GM18499 (cell line): ENCODE measurements around the gene IFNL4.
"Not testable (repeated sequence)": the region's sequence is repeated elsewhere in the genome, so short reads cannot be mapped to it uniquely, and the experiment has no call there.

ENCODE experiments used
- ATAC-seq: cut with Tn5 transposase; IDR thresholded peaks from one replicate; pipeline ENCODE4 v1.9.1; 2021; ENCODE audit warnings: moderate number of reproducible peaks; ENCODE audit not compliant: insufficient read depth, unreplicated experiment

The IFNL4 gene

DNA sequence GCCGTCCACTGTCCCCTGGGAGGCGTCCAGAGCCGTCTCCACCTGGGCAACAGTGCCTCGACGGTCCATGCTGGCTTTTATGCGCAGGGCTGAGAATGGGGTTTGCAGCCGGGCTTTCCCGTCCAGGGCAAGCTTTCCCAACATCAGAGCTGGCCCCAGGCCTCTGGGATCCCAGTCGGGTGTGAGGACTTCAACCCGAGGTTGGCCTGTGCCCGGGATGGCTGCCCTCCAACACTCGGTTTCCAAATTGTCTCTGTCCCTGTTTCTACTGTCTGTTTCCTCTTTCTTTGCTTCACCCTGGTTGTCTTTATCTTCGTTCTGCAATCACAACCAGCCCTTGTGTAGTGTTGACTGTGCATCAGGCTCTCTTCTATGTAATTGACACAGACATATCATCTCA, at the start of gene IFNL4:
TSS of gene IFNL4 (minus strand) at position 51 of the 400 bp plus-strand sequence.
- ATAC-seq: no peak

DNA sequence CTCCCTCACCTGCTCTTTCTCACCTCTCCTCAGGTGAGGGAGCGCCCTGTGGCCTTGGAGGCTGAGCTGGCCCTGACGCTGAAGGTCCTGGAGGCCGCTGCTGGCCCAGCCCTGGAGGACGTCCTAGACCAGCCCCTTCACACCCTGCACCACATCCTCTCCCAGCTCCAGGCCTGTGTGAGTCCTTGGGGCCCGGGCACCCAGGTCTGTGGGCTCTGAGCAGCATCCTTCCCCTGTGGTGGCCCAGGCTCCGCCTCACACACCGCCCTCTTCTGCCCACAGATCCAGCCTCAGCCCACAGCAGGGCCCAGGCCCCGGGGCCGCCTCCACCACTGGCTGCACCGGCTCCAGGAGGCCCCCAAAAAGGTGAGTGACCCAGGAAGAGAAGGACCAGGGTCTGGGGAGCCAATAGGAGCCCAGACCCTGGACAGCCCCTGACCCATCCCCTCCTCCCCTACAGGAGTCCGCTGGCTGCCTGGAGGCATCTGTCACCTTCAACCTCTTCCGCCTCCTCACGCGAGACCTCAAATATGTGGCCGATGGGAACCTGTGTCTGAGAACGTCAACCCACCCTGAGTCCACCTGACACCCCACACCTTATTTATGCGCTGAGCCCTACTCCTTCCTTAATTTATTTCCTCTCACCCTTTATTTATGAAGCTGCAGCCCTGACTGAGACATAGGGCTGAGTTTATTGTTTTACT, 49.4 kb upstream of the IFNL4 start:
- ATAC-seq: no peak

DNA sequence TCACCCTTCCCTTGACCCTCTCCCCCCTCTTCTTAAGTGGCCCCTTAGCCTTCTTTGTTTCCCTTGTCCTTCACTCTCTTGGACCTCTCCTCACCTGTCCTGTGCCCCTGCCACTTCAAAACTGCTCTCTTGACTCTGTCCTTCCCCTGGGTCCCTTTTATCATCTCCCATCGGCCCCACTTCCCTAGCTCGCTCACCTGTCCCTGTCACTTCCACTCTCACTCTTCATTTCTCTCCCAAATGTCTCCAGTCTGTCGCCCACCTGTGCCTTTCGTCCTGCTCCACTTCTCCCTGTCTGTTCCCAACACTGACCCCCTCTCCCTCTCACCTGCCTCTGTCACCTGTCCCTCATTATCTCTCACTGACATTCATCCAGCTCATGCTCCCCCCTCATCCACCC, 48.2 kb upstream of the IFNL4 start:
- ATAC-seq: no peak

DNA sequence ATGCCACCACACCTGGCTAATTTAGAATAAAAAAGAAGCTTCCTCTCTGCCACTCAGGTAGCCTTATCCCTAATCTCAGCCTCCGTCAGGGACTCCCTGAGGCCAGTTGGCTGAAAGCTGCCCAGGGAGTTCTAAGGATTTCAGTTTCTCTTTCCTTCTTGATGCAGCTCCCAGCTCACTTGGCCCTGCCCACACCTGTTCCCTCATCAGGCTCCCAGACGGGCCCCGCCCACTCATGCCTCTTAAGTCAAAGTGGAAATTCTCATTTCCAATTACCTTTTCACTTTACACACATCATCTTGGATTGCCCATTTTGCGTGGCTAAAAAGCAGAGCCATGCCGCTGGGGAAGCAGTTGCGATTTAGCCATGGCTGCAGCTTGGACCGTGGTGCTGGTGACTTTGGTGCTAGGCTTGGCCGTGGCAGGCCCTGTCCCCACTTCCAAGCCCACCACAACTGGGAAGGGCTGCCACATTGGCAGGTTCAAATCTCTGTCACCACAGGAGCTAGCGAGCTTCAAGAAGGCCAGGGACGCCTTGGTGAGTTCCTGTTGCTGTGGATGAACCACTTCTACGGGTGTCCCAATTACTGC, 47.5 kb upstream of the IFNL4 start, which contains the start of gene IFNL1:
TSS of gene IFNL1 (plus strand) at position 353 of the 591 bp plus-strand sequence. CDS start at position 368, 15 bp downstream.
- ATAC-seq: no peak

DNA sequence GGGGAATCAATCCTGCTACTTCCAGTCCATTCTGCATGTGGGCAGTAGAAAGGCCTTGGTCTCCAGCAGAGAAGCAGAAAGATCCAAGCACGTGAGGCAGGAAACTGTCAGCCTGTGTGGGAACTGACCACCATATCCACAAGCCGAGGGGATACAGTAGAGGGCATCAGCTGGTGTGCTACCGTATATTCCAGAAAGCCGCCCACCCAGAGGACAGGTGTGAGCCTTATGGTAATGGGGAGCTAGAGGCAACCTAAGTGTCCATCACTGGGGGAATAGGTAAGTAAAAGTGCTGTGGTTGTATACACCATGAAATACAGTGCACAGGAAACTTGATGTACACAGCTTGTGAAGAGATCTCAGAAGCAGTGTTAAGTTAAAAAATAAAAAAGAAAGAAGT, 44.7 kb upstream of the IFNL4 start:
- ATAC-seq: no peak

DNA sequence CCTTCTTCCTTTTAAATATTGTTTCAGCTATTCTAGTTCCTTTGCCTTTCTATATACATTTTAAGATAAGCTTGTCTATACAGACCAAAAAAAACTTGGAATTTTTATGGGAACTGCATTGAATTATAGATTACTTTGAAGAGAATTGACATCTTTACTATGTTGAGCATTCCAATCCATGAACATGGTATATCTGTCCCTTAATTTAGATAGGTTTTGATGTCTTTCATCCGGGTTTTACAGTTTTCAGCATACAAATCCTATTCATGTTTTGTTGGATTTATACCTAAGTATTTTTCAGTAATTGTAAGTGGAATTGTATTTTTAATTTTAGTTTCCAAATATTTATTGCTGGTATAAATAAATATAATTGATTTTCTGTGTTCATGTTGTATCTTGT, 35.4 kb upstream of the IFNL4 start:
- no peak for ATAC-seq

DNA sequence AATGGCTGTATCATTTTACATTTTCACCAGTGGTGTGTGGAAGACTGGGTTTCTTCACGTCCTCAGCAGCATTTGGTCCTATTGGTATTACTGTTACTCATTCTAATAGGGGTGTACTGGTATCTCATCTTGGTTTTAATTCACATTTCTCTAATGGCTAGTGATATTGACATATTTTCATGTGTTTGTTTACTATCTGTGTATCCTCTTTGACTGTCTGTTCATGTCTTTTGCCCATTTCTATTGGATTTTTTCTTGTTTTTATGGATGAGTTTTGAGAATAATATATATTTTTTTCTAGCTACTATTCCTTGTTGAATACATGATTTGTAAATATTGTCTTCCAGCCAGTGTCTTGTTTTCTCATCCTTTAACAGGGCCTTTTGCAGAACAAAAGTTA, 33.4 kb upstream of the IFNL4 start:
- no peak for ATAC-seq

DNA sequence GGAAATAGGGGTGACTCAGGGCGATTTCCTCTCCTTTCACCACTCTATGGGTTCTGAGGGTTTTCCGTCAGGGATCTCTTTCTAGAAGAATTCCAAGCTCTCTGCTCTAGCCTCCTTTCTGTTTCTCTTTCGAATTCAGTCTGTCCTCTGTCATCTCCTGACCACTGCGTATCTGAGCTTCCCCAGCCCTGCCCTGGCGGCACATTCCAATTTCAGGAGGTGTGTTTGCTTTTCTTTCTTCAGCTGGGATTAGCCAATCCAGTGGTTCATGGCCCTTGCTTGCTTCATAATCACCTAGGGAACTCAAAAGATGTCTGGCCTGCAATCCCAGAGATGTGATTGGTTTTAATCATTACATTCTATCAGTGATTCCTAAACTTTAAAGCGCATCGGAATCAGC, 28.9 kb upstream of the IFNL4 start:
- no peak for ATAC-seq

DNA sequence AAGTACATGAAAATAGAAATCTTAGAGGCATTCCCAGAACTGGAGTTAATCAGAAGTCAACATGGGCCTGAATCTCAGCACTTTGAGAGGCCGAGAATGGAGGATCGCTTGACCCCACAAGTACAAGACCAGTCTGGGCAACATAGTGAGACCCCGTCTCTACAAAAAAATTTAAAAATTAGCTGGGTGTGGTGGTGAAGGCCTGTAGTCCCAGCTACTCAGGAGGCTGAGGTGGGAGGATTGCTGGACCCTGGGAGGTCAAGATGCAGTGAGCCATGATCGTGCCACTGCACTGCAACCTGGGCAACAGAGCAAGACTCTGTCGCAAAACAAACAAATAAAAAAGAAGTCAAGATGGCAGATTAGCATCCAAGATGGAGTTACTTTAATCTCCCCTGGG, 28.1 kb upstream of the IFNL4 start:
- ATAC-seq: no peak

DNA sequence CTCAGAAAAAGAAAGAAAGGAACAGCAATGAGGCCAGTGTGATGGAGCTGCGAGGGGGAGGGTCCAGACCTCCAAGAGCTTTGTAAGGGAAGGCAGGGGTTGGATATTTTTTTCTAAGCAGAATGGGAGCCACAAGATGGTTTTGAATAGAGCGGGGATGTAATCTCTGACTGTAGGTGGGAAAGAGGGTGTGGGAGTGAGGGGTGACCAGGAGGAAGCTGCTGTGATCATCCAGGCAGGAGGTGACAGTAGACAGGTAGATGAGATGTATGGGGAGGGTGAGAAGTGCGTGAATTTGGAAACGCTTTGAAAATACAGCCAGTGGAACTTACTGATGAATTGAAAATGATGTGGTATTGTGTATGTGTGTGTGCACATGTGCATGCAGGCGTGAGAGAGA, 26.9 kb upstream of the IFNL4 start:
- no peak for ATAC-seq

DNA sequence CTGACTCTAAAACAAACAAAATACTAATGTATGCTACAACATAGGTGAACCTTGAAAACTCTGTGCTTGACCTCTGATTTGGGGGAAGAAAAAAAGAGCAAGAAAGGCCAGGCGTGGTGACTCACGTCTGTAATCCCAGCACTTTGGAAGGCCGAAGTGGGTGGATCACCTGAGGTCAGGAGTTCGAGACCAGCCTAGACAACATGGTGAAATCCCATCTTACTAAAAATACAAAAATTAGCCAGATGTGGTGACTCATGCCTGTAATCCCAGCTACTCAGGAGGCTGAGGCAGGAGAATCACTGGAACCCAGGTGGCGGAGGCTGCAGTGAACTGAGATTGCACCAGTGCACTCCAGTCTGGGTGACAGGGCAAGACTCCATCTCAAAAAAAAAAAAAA, 25.2 kb upstream of the IFNL4 start:
- not testable (repeated sequence) for ATAC-seq

DNA sequence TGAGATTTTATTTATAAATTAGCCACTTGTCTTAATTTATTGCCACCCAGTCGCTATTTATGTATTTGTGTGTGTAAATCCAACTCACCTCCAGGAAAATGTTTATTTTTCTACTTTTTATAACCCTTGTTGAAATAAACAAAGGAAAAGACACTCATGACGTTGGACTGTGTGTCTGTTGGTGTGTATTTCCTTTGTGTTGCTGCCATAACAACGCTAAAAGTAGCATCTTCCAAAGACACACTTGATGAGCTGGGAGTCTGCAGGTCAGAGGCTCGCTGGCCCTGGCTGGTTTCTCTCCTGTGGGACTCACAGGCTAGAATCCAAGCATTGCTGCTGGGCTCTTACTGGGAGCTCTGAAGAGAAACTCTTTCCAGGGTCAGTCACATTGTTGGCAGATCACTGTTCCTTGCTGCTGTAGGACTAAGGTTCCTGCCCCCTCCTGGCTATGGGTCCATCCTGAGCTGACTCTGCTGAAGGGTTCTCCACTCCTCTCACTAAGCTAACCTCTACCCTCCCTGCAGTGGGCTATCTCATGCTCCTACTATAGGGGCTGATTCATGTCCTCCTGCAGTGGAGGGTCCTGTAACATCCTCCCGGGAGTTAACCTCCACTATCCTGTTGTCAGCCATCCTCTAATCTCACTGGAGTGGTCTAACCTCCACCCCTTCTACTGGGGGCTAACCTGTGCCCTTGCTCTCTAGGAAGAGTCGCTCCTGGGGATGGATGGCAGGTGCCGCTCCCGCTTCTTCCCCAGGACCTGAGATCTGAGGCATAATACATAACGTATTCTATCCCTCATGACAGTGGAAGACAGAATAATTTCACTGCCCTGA, 21.6 kb upstream of the IFNL4 start:
- no peak for ATAC-seq

DNA sequence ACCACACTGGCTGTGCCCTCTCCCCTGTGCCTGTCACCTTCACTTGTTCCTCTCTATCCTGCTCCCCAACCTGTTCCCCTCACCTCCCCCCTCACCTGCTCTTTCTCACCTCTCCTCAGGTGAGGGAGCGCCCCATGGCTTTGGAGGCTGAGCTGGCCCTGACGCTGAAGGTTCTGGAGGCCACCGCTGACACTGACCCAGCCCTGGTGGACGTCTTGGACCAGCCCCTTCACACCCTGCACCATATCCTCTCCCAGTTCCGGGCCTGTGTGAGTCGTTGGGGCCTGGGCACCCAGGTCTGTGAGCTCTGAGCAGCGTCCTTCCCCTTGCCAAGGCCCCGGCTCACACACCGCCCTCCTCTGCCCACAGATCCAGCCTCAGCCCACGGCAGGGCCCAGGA, 20.7 kb upstream of the IFNL4 start:
- not testable (repeated sequence) for ATAC-seq

DNA sequence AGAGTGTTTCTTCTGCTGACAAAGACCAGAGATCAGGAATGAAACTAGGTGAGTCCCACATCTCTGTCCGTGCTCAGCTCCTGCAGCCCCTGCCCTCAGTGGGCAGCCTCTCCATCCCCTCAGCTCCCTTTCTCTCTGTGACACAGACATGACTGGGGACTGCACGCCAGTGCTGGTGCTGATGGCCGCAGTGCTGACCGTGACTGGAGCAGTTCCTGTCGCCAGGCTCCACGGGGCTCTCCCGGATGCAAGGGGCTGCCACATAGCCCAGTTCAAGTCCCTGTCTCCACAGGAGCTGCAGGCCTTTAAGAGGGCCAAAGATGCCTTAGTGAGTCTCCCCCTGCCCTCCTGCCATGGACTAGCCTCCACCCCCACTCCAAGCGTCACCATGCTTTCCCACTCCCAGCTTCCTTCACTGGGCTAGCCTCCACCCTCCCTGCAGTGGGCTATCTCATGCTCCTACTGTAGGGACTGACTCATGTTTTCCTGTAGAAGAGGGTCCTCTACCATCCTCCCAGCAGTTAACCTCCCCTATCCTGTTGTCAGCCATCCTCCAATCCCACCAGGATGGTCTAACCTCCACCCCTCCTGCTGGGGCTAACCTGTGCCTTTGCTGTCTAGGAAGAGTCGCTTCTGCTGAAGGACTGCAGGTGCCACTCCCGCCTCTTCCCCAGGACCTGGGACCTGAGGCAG, 20.0 kb upstream of the IFNL4 start:
- not testable (repeated sequence) for ATAC-seq

DNA sequence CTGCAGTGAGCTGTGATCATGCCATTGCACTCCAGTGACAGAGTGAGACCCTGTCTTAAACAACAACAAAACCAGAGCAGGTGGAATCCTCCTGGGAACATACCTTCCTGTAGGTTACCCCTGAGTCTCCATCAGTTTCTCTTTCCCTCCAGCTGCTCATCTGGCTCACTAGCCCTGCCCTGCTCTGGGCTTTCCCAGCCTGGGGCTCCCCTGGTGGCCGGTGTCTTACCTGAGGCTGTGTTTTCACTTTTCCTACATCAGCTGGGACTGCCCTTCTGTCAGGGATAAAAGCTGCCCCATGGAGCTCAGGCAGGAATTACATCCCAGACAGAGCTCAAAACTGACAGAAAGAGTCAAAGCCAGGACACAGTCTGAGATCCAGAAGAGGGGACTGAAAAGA, 19.4 kb upstream of the IFNL4 start, which contains the start of gene IFNL2:
TSS of gene IFNL2 (plus strand) at position 312 of the 400 bp plus-strand sequence. CDS start 173 bp downstream, outside the sequence.
- not testable (repeated sequence) for ATAC-seq

DNA sequence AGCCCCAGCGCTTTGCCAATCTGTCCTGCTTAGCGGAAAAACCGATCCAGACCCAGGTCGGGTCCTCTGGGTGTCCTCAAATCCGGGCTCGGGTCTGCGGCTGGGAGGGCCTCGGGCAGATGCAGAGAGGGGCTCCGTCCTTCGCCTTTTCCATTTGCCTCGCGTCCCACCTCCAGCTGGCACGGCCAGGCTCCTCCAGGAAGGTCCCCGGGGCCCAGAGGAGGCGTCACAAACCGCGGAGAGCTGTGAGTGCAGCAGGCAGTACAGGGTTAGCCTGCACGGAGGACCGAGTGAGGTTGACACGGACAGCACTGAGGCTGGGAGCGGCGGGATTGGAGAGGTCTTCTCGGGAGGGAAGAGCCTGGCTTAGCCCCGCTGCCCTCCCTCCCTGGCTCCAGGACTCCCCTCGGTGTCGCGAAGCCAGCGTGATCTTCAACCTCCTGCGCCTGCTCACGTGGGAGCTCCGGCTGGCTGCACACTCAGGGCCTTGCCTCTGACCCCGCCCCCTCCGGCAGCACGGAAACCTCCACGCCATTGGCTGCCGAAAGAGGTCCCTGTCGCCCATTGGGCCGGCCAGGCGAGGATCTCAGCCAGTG, 16.8 kb upstream of the IFNL4 start:
- ATAC-seq: no peak

DNA sequence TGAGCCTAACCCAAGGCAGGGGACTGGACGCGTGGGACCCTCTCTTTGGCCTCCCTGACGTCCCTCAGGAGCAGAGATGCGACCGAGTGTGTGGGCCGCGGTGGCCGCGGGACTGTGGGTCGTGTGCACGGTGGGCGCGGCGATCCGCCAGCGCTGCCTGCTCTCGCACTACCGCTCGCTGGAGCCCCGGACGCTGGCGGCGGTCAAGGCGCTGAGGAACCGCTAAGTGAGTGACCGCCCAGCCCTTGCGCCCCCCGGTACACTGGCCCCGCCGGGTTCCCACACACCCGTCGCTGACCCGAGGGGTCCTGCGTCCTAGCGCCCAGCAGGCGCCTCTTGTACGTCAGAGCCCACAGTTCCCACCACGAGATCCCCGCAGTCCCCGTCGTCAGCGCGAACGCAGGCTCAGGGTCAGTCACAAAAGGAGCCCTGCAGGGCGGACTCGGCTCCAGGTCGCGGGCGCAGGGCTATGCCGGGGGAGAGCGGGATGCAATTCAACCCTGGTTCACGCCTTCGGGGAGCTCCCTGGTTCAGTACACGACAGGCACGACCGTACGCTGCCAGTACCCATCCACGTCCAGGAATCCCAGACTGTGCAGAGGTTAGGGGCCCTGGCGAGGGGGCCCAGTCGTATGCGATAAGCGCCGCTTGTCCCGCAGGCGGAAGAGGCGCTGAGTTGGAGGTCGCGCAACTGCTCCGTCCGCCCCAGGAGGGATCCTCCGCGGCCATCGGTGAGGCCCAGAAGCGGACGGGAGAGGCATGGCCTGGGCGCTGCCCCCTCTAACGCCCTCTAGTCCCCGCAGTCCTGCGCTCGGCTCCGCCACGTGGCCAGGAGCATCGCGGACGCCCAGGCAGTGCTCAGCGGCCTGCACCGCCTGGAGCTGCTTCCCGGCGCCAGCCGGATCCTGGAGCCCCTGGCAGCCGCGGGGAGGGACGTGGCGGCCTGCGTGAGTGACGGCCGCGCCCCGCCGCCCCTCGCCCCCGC, 15.9 kb upstream of the IFNL4 start:
- no peak for ATAC-seq

DNA sequence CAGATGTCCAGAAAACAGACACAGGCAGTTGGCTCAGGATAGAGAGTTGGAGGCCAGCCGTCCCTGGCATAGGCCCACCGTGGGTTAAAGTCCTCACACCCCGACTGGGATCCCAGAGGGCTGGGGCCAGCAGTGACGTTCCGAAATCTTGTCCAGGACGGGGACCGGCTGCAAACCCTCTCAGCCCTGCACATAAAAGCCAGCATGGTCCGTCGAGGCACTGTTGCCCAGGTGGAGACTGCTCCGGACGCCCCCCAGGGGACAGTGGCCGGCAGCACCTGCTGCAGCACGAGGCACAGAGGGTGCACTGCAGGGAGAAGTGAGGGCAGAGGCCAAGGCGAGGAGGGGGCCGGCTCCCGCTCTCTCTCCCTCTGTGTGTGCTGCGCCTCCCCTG, 15.3 kb upstream of the IFNL4 start:
- ATAC-seq: no peak

DNA sequence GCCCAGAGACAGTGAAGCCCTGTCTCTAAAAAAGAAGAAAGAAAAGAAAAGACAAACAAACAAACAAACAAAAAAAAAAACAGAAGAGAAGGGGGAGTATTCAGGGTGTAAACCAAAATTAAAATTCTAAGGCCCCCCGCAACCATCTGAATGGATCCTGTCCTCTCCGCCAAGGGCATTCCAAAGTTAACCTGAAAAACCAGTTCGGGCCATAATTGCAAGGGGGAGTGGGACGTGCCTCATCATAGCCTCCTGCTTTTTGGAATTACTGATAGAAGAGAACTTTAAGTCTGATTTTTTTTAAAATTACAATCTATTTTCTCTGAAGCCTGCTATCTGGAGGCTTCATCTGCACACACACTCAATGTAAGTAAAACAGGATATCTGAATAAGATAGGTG, 13.8 kb upstream of the IFNL4 start:
- no peak for ATAC-seq
